ENCODE measurements around the gene NUAK1. TPM values are rescaled to one million over a fixed set of nuclear protein-coding genes. Genes with fewer than 3 reads are reported as not detected.

The NUAK1 gene
- total RNA-seq, 4 donors from 2014 or later: 1.1 to 5.1 (median 2.3) TPM

DNA sequence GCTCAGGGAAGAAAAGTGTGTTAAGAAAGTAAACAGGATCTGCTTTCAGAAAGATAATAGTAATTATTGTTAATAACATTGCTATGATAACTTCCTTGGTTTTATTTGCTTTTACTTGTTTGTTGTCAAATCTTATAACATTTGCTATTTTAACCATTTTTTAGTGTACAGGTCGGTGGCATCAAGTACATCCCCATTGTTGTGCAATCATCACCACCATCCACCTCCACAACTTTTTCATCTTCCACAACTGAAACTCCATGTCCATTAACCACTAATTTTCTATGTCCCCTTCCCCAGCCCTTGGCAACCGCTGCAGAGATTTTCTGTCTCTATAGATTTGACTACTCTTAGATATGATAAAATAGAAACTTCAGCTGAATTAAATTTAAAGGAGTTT lies 22.7 kb upstream of the NUAK1 start:
- DNase-seq: no peak
- intact Hi-C loops (cut with DNase I): no loop called here
- 82 to 92% methylated on average over 2 of the region's 2 CpGs for WGBS, 2 donors
- Histone ChIP-seq H3K9me3 (no peaks in the 10 kb centered on the region), H3K27ac (no peak overlapping the region), H3K27me3 (peaks cover 0 to 25% (median 0%) of the 10 kb centered on the region in 4 donors), H3K36me3 (no peaks in the 10 kb centered on the region), H3K4me3 (no peak overlapping the region), H3K4me1 (no peaks in the 10 kb centered on the region)
- TF ChIP-seq, protein P1, sequence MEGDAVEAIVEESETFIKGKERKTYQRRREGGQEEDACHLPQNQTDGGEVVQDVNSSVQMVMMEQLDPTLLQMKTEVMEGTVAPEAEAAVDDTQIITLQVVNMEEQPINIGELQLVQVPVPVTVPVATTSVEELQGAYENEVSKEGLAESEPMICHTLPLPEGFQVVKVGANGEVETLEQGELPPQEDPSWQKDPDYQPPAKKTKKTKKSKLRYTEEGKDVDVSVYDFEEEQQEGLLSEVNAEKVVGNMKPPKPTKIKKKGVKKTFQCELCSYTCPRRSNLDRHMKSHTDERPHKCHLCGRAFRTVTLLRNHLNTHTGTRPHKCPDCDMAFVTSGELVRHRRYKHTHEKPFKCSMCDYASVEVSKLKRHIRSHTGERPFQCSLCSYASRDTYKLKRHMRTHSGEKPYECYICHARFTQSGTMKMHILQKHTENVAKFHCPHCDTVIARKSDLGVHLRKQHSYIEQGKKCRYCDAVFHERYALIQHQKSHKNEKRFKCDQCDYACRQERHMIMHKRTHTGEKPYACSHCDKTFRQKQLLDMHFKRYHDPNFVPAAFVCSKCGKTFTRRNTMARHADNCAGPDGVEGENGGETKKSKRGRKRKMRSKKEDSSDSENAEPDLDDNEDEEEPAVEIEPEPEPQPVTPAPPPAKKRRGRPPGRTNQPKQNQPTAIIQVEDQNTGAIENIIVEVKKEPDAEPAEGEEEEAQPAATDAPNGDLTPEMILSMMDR (IDR thresholded peaks at IDR 0.05): no peak
- TF ChIP-seq POLR2A (IDR thresholded peaks at IDR 0.05): no peak

- TF ChIP-seq, protein P1 (IDR thresholded peaks at IDR 0.05): no peak
- no peak for TF ChIP-seq POLR2A (IDR thresholded peaks at IDR 0.05)
- 88% methylated on average over 1 of the region's 1 CpG; no CpG with 5 or more reads in 1 of the 2 donors for WGBS, 2 donors
- Histone ChIP-seq H3K4me1 (no peaks in the 10 kb centered on the region), H3K36me3 (no peaks in the 10 kb centered on the region), H3K9me3 (no peaks in the 10 kb centered on the region), H3K27me3 (peaks cover 0 to 22% (median 0%) of the 10 kb centered on the region in 4 donors), H3K27ac (no peak overlapping the region), H3K4me3 (no peak overlapping the region)
- no peak for DNase-seq
- intact Hi-C loops (cut with DNase I): no loop called here
These were observed 22.2 kb upstream of the NUAK1 start for GRCh38 chr12:106160915-106161314.

DNA sequence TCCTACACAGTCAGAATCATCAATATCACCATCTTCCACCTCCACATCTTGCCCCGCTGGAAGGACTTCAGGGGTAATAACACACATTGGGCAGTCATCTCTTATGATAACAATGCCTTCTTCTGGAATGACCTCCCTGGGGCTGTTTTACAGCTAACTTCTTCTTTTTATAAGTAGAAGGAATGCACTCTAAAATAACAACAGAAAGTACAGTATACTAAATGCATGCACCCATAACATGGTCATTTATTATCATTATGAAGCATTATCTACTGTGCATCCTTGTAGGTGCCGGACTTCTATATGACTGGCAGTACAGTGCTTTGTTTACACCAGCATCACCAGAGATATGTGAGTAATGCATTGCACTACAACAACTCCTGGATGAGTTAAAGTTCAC lies 19.0 kb upstream of the NUAK1 start:
- H3K27ac ChIP-seq: no peak overlapping the region
- DNase-seq: no peak
- intact Hi-C loops (cut with DNase I): no loop called here
- TF ChIP-seq, protein P1 (IDR thresholded peaks at IDR 0.05): no peak
- TF ChIP-seq POLR2A (IDR thresholded peaks at IDR 0.05): no peak
- H3K9me3 ChIP-seq: no peaks in the 10 kb centered on the region
- peaks cover 0 to 13% (median 0%) of the 10 kb centered on the region in 4 donors for H3K27me3 ChIP-seq
- H3K4me1 ChIP-seq: no peaks in the 10 kb centered on the region
- WGBS, 2 donors: 92 to 94% methylated on average over 2 of the region's 2 CpGs
- H3K4me3 ChIP-seq: no peak overlapping the region
- H3K36me3 ChIP-seq: no peaks in the 10 kb centered on the region

GRCh38 chr12:106154751-106155273 lies 16.1 kb upstream of the NUAK1 start:
- no peaks in the 10 kb centered on the region for H3K9me3 ChIP-seq
- WGBS, 2 donors: 67 to 74% methylated on average over 3 of the region's 3 CpGs
- H3K27me3 ChIP-seq: peaks cover 0 to 3% (median 0%) of the 10 kb centered on the region in 4 donors
- H3K4me3 ChIP-seq: no peak overlapping the region
- no peaks in the 10 kb centered on the region for H3K4me1 ChIP-seq
- TF ChIP-seq, protein P1 (IDR thresholded peaks at IDR 0.05): no peak
- no peak for TF ChIP-seq POLR2A (IDR thresholded peaks at IDR 0.05)
- DNase-seq: no peak
- H3K36me3 ChIP-seq: no peaks in the 10 kb centered on the region
- intact Hi-C loops (cut with DNase I): no loop called here
- no peak overlapping the region for H3K27ac ChIP-seq

DNA sequence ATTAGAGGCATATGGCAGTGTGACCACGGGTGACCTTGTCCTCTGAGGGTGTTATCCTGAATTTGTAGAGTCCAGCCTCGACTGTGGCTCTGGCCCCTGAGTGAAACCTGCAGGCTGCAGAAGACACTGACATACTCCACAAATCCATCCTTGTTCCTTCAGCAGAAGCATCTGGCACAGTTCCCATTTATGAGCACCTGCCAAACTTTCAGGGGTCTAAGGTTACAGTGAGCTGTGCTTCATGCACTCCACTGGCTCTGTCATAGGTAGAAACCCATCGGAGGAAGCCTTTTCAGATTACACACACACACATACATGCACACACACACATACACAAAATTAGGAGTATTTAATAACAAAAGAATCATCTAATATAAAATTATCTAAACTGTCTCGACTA lies 13.6 kb upstream of the NUAK1 start:
- Histone ChIP-seq H3K4me1 (no peaks in the 10 kb centered on the region), H3K27ac (no peak overlapping the region), H3K9me3 (no peaks in the 10 kb centered on the region), H3K36me3 (no peaks in the 10 kb centered on the region), H3K27me3 (peaks cover 0 to 3% (median 0%) of the 10 kb centered on the region in 4 donors), H3K4me3 (no peak overlapping the region)
- TF ChIP-seq, protein P1 (IDR thresholded peaks at IDR 0.05): no peak
- DNase-seq: no peak
- 79 to 81% methylated on average over 3 to 4 of the region's 4 CpGs for WGBS, 2 donors
- intact Hi-C loops (cut with DNase I): no loop called here

Data from esophagus squamous epithelium (tissue), 5 donors.